ENCODE measurements around the gene SPHK2. TPM values are rescaled to one million over a fixed set of nuclear protein-coding genes. Genes with fewer than 3 reads are reported as not detected.

The SPHK2 gene
- total RNA-seq, 2 experiments from 2014 or later: 18.2 to 33.3 TPM

DNA sequence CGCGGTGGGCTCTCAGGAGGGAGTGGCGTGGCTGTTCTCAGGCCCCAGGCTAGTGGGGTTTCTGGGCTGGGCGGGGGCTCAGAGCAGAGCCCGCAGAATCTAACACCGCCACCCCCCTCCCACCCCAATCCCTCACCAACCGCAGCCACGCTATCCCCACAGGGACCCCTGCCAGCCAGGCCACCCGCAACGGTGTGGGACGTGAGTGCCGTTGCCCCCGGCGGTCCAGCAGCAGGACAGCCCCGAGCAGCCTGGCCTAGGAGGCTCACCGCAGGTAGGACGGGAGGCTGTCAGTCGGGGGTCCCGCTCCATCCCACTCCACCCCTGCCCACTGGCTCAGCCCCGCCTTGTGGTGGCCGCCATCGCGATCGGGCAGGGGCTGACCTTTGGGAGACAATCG lies 53.7 kb downstream of the SPHK2 start, which contains the start of gene NTN5:
NTN5 (minus strand) TSS at position 24 of the 400 bp plus-strand sequence. CDS start 2,031 bp downstream, outside the sequence.
- H3K4me1 ChIP-seq (ENCODE audit: insufficient read depth, low read length, poor library complexity, severe bottlenecking): peaks cover 2% of the 10 kb centered on the region
- no peak within 1 kb of the TSS for H3K4me3 ChIP-seq (ENCODE audit: low read depth, low read length, poor library complexity, severe bottlenecking)
- no peaks in the 10 kb centered on the region for H3K36me3 ChIP-seq (ENCODE audit: insufficient read depth, low read length)
- ChIA-PET POLR2A (no interaction called here), CTCF (ENCODE audit: unreplicated experiment) (no interaction called here)
- intact Hi-C loops (cut with micrococcal nuclease; ENCODE audit: unreplicated experiment): no loop called here
- no peak for TF ChIP-seq CTCF (conservative IDR thresholded peaks at IDR 0.05; ENCODE audit: low read length)
- TF ChIP-seq EZH2phosphoT487 (IDR thresholded peaks at IDR 0.05; ENCODE audit: borderline replicate concordance, low read depth, low read length): no peak
- H3K79me2 ChIP-seq (ENCODE audit: insufficient read depth, low read depth, low read length): no peaks in the 10 kb centered on the region
- no peak within 1 kb of the TSS for H3K27ac ChIP-seq (ENCODE audit: low read depth, low read length, poor library complexity, severe bottlenecking)
- no TSS peak for BruUV-seq (replicated peaks)
- H4K20me1 ChIP-seq (ENCODE audit: insufficient read depth, low read length): no peaks in the 10 kb centered on the region
- no peaks in the 10 kb centered on the region for H3K9me3 ChIP-seq (ENCODE audit: low read length)
- H2AFZ ChIP-seq (ENCODE audit: low read length): no peak within 1 kb of the TSS
- H3K4me2 ChIP-seq (ENCODE audit: low read length): no peak within 1 kb of the TSS
- no peaks in the 10 kb centered on the region for H3K9me2 ChIP-seq (ENCODE audit: insufficient read depth, low read length)
- DNase-seq (ENCODE audit: low spot score): no peak

- Histone ChIP-seq H3K9me3 (ENCODE audit: low read length) (no peaks in the 10 kb centered on the region), H3K9me2 (ENCODE audit: insufficient read depth, low read length) (no peaks in the 10 kb centered on the region), H3K79me2 (ENCODE audit: insufficient read depth, low read depth, low read length) (no peaks in the 10 kb centered on the region), H3K4me3 (ENCODE audit: low read depth, low read length, poor library complexity, severe bottlenecking) (no peak overlapping the region), H3K27ac (ENCODE audit: low read depth, low read length, poor library complexity, severe bottlenecking) (no peak overlapping the region), H3K36me3 (ENCODE audit: insufficient read depth, low read length) (no peaks in the 10 kb centered on the region), H3K4me2 (ENCODE audit: low read length) (no peak overlapping the region), H4K20me1 (ENCODE audit: insufficient read depth, low read length) (no peaks in the 10 kb centered on the region), H3K4me1 (ENCODE audit: insufficient read depth, low read length, poor library complexity, severe bottlenecking) (peaks cover 2% of the 10 kb centered on the region), H2AFZ (ENCODE audit: low read length) (no peak overlapping the region)
- intact Hi-C loops (cut with micrococcal nuclease; ENCODE audit: unreplicated experiment): no loop called here
- DNase-seq (ENCODE audit: low spot score): no peak
- TF ChIP-seq EZH2phosphoT487 (IDR thresholded peaks at IDR 0.05; ENCODE audit: borderline replicate concordance, low read depth, low read length) (no peak), CTCF (conservative IDR thresholded peaks at IDR 0.05; ENCODE audit: low read length) (no peak)
- ChIA-PET POLR2A (no interaction called here), CTCF (ENCODE audit: unreplicated experiment) (no interaction called here)
- no TSS peak for BruUV-seq (replicated peaks)
Observed at GRCh38 chr19:48673436-48674100, 54.3 kb downstream of the SPHK2 start.

GRCh38 chr19:48674216-48674809 lies 55.0 kb downstream of the SPHK2 start:
- intact Hi-C loops (cut with micrococcal nuclease; ENCODE audit: unreplicated experiment): no loop called here

More at GRCh38 chr19:48674216-48674809, 55.0 kb downstream of the SPHK2 start:
- DNase-seq (ENCODE audit: low spot score): no peak
- Histone ChIP-seq H3K4me1 (ENCODE audit: insufficient read depth, low read length, poor library complexity, severe bottlenecking) (peaks cover 2% of the 10 kb centered on the region), H3K9me3 (ENCODE audit: low read length) (no peaks in the 10 kb centered on the region), H3K79me2 (ENCODE audit: insufficient read depth, low read depth, low read length) (no peaks in the 10 kb centered on the region), H3K4me2 (ENCODE audit: low read length) (no peak overlapping the region), H3K36me3 (ENCODE audit: insufficient read depth, low read length) (no peaks in the 10 kb centered on the region), H3K27ac (ENCODE audit: low read depth, low read length, poor library complexity, severe bottlenecking) (no peak overlapping the region), H3K4me3 (ENCODE audit: low read depth, low read length, poor library complexity, severe bottlenecking) (no peak overlapping the region), H3K9me2 (ENCODE audit: insufficient read depth, low read length) (no peaks in the 10 kb centered on the region), H2AFZ (ENCODE audit: low read length) (no peak overlapping the region), H4K20me1 (ENCODE audit: insufficient read depth, low read length) (no peaks in the 10 kb centered on the region)
- CTCF ChIA-PET (ENCODE audit: unreplicated experiment): no interaction called here
- TF ChIP-seq CTCF (conservative IDR thresholded peaks at IDR 0.05; ENCODE audit: low read length): no peak
- no peak for TF ChIP-seq EZH2phosphoT487 (IDR thresholded peaks at IDR 0.05; ENCODE audit: borderline replicate concordance, low read depth, low read length)
- POLR2A ChIA-PET: interaction anchor here (0.6 kb wide), 1 partner anchor 123 kb away, joined by 4 read pairs; no protein-coding TSS in a partner anchor
- BruUV-seq (replicated peaks): no TSS peak

Data from OCI-LY7 (cell line).